Upper lobe of right lung (tissue), 1 donor: Measurements from ENCODE around the gene KRT27. TPM values are rescaled to one million over a fixed set of nuclear protein-coding genes. Genes with fewer than 3 reads are reported as not detected.

Source experiments
- ATAC-seq: fragments of 200-7000 bp; cut with Tn5 transposase; one replicate; pipeline ENCODE4 v1.9.1; 2020; ENCODE audit warnings: mild to moderate bottlenecking, moderate library complexity
- DNase-seq: peaks from one replicate; pipeline ENCODE4 v3.0.0-alpha.2; 2020
- H3K27ac ChIP-seq: fragments of 200-600 bp; one replicate; pipeline ENCODE4 v1.8.0; 2022
- H3K27me3 ChIP-seq: fragments of 200-600 bp; one replicate; pipeline ENCODE4 v1.8.0; 2022; ENCODE audit warnings: mild to moderate bottlenecking
- H3K36me3 ChIP-seq: fragments of 200-600 bp; one replicate; pipeline ENCODE4 v1.8.0; 2022
- H3K4me1 ChIP-seq: fragments of 200-600 bp; one replicate; pipeline ENCODE4 v1.8.0; 2022
- H3K4me3 ChIP-seq: fragments of 200-600 bp; one replicate; pipeline ENCODE4 v1.8.0; 2022; ENCODE audit warnings: mild to moderate bottlenecking
- H3K9me3 ChIP-seq: fragments of 200-600 bp; one replicate; pipeline ENCODE4 v1.8.0; 2022
- intact Hi-C: fragments of 100-400 bp; cut with DNase I; formaldehyde crosslinking; loops from one replicate; pipeline ENCODE4 v1.11.0; 2022
- total RNA-seq: library from RNA; stranded (reverse); fragmentation: NEBNext Ultra II Directional; extraction: Animal tissue kit (Norgen Biotek cat#: 25700); gene quantifications from one replicate; pipeline ENCODE4 v1.2.1, GENCODE V29; 2021
- TF ChIP-seq, protein P1 (sequence below): fragments of 200-600 bp; IDR thresholded peaks from one replicate; pipeline ENCODE4 v1.8.0; 2022; ENCODE audit warnings: antibody characterized with exemption
- donor health status: DM: no; HTN: yes; CAD: no; lungs with severe emphysema.

KRT27 gene
- total RNA-seq, 1 donor from 2014 or later: 0.55 TPM

GRCh38 chr17:40824015-40824832 lies 41.9 kb upstream of the KRT27 start:
- DNase-seq (no peak), ATAC-seq (no peak)
- intact Hi-C loops: no loop called here
- TF ChIP-seq, protein P1, sequence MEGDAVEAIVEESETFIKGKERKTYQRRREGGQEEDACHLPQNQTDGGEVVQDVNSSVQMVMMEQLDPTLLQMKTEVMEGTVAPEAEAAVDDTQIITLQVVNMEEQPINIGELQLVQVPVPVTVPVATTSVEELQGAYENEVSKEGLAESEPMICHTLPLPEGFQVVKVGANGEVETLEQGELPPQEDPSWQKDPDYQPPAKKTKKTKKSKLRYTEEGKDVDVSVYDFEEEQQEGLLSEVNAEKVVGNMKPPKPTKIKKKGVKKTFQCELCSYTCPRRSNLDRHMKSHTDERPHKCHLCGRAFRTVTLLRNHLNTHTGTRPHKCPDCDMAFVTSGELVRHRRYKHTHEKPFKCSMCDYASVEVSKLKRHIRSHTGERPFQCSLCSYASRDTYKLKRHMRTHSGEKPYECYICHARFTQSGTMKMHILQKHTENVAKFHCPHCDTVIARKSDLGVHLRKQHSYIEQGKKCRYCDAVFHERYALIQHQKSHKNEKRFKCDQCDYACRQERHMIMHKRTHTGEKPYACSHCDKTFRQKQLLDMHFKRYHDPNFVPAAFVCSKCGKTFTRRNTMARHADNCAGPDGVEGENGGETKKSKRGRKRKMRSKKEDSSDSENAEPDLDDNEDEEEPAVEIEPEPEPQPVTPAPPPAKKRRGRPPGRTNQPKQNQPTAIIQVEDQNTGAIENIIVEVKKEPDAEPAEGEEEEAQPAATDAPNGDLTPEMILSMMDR: no peak
- H3K36me3 ChIP-seq: no peaks in the 10 kb centered on the region
- no peaks in the 10 kb centered on the region for H3K4me1 ChIP-seq
- no peaks in the 10 kb centered on the region for H3K27me3 ChIP-seq
- no peak overlapping the region for H3K4me3 ChIP-seq
- no peak overlapping the region for H3K27ac ChIP-seq
- no peaks in the 10 kb centered on the region for H3K9me3 ChIP-seq

DNA sequence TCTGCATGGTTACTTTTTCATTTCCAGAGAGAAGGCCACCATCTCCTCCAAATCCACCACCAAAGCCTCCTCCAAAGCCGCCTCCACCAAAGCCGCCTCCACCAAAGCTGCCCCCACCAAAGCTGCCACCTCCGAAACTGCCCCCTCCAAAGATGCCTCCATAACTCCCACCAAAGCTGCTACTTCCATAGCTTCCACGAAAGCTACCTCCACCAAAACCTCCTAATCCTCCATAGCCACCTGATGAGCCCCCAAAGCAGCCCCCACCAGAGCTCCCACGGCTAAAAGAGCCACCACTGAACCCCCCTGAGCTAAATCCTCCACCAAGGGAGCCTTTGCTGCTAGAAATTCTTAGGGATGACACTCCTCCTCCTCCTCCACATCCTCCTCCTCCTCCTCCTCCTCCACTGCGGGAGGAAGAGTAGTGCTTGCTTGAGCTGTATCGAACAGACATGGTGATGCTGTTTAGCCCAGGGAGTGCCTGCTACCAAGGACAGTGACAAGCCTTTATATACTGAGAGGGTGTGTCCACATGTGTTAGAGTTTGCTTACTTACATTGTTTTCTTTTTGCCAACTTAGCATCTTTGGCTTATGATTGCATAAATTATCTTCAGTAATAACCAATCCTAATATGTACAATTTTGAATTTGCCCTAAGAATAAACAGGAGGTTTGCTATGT lies 39.9 kb upstream of the KRT27 start, which contains the start of gene KRT10:
TSS of gene KRT10 (minus strand) at position 483 of the 681 bp plus-strand sequence. CDS start at position 454, 29 bp downstream.
- TF ChIP-seq, protein P1: no peak
- no peak within 1 kb of the TSS for H3K27ac ChIP-seq
- H3K4me3 ChIP-seq: no peak within 1 kb of the TSS
- ATAC-seq (no peak), DNase-seq (no peak)
- no peaks in the 10 kb centered on the region for H3K36me3 ChIP-seq
- intact Hi-C loops: no loop called here
- no peaks in the 10 kb centered on the region for H3K4me1 ChIP-seq
- no peaks in the 10 kb centered on the region for H3K27me3 ChIP-seq
- no peaks in the 10 kb centered on the region for H3K9me3 ChIP-seq

DNA sequence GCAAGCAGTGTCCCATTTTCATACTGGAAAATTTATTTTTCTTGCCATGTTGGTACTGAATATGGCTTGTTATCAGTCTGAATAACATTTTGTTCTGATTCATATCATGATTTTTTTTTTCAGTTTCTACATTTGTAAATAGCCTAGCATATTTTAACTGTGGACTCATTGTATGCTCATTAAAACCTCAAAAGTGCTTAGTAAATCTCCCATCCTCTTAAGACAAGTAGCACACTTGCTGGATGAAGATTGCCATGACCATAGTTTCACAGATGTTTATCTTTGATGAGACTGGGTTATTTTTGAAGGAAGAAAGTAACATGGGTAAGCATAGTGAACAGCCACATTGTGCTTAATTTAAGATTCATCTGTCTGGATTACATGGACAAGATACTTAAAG lies 39.2 kb upstream of the KRT27 start:
- Histone ChIP-seq H3K27ac (no peak overlapping the region), H3K4me3 (no peak overlapping the region), H3K4me1 (no peaks in the 10 kb centered on the region), H3K36me3 (no peaks in the 10 kb centered on the region), H3K27me3 (no peaks in the 10 kb centered on the region), H3K9me3 (no peaks in the 10 kb centered on the region)
- no peak for ATAC-seq
- intact Hi-C loops: no loop called here
- no peak for DNase-seq
- TF ChIP-seq, protein P1: no peak

DNA sequence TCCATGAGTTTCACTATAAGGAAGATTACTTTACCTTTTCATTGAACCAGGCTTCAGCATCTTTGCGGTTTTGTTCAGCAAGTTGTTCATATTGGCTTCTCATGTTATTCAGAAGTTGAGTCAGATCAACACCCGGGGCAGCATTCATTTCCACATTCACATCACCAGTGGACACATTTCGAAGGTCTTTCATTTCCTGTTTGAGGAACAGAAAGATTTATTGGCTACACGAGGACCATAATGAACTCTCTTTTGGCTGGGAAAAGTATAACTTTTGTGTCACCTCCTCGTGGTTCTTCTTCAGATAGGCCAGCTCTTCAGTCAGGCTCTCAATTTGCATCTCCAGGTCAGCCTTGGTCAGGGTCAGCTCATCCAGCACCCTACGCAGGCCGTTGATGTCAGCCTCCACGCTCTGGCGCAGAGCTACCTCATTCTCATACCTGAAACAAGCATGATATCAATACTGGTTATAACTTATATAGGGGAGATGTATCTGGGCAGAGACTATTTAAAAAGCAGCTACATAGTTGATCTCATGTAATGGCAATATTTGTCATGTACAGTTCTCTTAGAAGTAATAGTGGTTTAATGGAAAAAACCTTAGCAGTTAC lies 38.0 kb upstream of the KRT27 start:
- H3K27ac ChIP-seq: no peak overlapping the region

DNA sequence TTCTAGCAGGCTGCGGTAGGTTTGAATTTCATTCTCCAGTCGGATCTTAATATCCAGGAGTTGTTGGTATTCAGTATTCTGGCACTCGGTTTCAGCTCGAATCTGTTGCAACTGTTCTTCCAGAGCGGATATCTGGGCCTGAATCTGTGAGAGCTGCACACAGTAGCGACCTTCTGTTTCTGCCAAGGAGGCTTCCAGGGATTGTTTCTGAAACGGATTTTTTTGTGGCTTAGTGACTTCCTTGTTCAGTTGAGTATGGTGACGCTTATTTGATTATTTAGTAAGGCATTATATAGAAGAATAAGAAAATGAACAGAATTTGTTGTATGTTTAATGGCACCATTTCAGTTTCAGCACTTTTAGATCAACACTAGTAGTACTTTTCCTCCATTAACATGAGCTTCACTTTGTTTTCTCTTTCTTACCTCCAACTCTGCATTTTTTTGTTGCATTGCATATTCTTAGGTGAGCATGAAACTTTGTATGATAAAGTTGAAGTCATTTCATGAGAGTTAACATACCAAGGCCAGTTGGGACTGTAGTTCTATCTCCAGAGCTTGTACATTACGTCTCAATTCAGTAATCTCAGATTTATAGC lies 37.3 kb upstream of the KRT27 start:
- intact Hi-C loops: no loop called here
- Histone ChIP-seq H3K36me3 (no peaks in the 10 kb centered on the region), H3K9me3 (no peaks in the 10 kb centered on the region), H3K4me3 (peak overlapping the region; percentile 66), H3K4me1 (no peaks in the 10 kb centered on the region), H3K27ac (peak overlapping the region; percentile 70), H3K27me3 (no peaks in the 10 kb centered on the region)
- no peak for DNase-seq
- no peak for ATAC-seq
- TF ChIP-seq, protein P1: no peak

More for the DNA sequence above, 38.0 kb upstream of the KRT27 start:
- Histone ChIP-seq H3K27me3 (no peaks in the 10 kb centered on the region), H3K4me1 (no peaks in the 10 kb centered on the region), H3K4me3 (no peak overlapping the region), H3K9me3 (no peaks in the 10 kb centered on the region), H3K36me3 (no peaks in the 10 kb centered on the region)
- TF ChIP-seq, protein P1: no peak
- DNase-seq: no peak
- ATAC-seq: no peak
- intact Hi-C loops: no loop called here
